RPMI7951 (cell line): Measurements from ENCODE around the gene ACCSL. TPM values are rescaled to one million over a fixed set of nuclear protein-coding genes. Genes with fewer than 3 reads are reported as not detected.
A peak's percentile ranks its signal among the peaks of the same experiment; 100 is the strongest.

ENCODE experiments used
- DNase-seq: peaks from one replicate; pipeline ENCODE4 v3.0.0-alpha.2; 2012; ENCODE audit warnings: low read depth
- total RNA-seq: library from RNA; depleted of rRNA; stranded (reverse); fragments of >200 nt; shearing (Covaris generic); gene quantifications from 2 replicates; pipeline ENCODE4 v1.2.3, GENCODE V29; 2014; rRNA removed

The ACCSL gene
- total RNA-seq, 1 experiment from 2014 or later: not detected

DNA sequence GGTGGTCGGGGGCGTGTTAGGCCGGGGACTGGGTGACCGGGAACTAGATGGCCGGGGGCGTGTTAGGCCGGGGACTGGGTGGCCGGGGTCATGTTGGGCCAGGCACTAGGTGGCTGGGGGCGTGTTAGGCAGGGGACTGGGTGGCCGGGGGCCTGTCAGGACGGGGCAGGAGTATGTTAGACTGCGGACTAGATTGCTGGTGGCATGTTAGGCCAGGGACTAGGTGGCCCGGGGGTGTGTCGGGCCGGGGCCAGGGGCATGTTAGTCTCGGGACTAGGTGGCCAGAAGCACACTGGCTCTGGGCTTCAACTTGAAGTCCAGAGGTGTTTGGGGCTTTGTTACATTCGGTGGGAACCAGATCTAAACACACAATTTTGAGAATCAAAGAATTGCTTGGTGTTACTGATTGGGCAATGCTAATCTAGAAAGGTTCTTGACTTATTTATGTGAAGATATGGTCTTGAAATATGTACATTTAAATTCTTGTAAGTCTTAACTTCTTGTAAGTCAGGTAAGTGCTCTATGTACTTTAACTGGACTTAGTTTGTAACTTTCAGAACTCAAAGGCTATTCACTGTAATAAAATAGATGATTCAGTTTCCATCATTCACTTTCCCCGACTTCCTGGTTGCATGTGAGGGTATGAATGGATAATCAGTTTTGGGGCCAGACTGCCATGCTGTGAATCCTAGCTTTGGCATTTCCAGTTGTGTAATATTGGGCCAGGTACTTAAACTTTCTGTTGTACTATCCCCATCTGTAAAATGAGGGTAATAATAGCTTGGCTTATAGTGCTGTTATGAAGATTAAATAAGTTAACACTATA lies 48.8 kb downstream of the ACCSL start:
- DNase-seq: peak; percentile 15

DNA sequence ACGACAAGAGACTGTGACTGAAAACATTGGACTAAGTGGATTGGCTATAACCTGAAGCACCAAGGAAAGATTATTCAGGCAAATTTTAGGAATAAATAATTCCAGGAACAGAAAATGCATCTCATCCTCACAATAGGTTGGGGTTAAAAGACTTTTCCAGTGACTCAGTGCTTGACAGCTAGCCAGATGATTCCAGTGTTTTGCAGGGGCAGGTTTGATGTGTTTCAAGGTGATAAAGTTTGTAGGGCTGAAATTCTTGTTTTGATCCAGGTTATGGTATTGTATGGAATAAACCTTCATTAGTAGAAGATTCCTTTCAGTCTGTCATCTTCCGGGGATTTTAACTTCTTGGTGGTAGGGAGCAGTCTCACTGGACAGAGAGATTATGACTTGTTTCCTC lies 50.0 kb downstream of the ACCSL start:
- no peak for DNase-seq

- no peak for DNase-seq
Measured at GRCh38 chr11:44101098-44101497, 53.3 kb downstream of the ACCSL start.

GRCh38 chr11:44104481-44105294 lies 56.9 kb downstream of the ACCSL start:
- no peak for DNase-seq

GRCh38 chr11:44108260-44108659 lies 60.5 kb downstream of the ACCSL start:
- no peak for DNase-seq

Other genes with a start within 250 kb of the ACCSL start
- gene ALKBH3, start 167.2 kb upstream of the ACCSL start, total RNA-seq: 39.2 and 46.7 TPM in 2 replicates
- 0.49 and 0.60 TPM in 2 replicates for gene C11orf96, start 105.3 kb upstream of the ACCSL start, total RNA-seq
- 2.1 and 2.5 TPM in 2 replicates for gene ACCS, start 18.3 kb downstream of the ACCSL start, total RNA-seq
- 80.7 and 82.7 TPM in 2 replicates for gene EXT2, start 47.7 kb downstream of the ACCSL start, total RNA-seq